Transverse colon (tissue), 4 donors: ENCODE results near the gene FCGR3B. TPM values are rescaled to one million over a fixed set of nuclear protein-coding genes. Genes with fewer than 3 reads are reported as not detected.
"Not testable (repeated sequence)": the region's sequence is repeated elsewhere in the genome, so short reads cannot be mapped to it uniquely, and the experiment has no call there.

ENCODE experiments used
- DNase-seq: peaks from one replicate; pipeline ENCODE4 v3.0.0-alpha.2; 2019
- H3K27ac ChIP-seq, 4 donors: fragments of 200-600 bp; sonication (generic); 2 replicates each; pipeline ENCODE4 v1.5.1; 2016 to 2018; ENCODE audit warnings: inconsistent platforms in 4 of 4
- H3K27me3 ChIP-seq: fragments of 200-600 bp; sonication (generic); 2 replicates; pipeline ENCODE4 v1.5.1; 2017; ENCODE audit warnings: inconsistent platforms
- H3K36me3 ChIP-seq, 4 donors: fragments of 200-600 bp; sonication (generic); 2 replicates each; pipeline ENCODE4 v1.5.1; 2017 to 2019; ENCODE audit warnings: inconsistent platforms in 4 of 4
- H3K4me1 ChIP-seq, 4 donors: fragments of 200-600 bp; sonication (generic); 2 replicates each; pipeline ENCODE4 v1.5.1; 2017 to 2020; ENCODE audit warnings: inconsistent platforms in 4 of 4
- H3K4me3 ChIP-seq, 4 donors: fragments of 200-600 bp; sonication (generic); 1 replicate in 1 of 4; 2 replicates in 3 of 4; pipeline versions ENCODE4 v1.5.1 to v1.6.1; 2017 to 2019; ENCODE audit warnings: inconsistent platforms in 4 of 4
- H3K9me3 ChIP-seq, 2 donors: fragments of 200-600 bp; sonication (generic); 2 replicates each; pipeline ENCODE4 v1.5.1; 2017 to 2019; ENCODE audit warnings: inconsistent platforms in 2 of 2
- WGBS, 2 donors: methylation state at CpG; one replicate each; pipeline ENCODE4 v1.1.5; 2018; ENCODE audit warnings: low coverage in 1 of 2; 5-methylcytosine and 5-hydroxymethylcytosine counted together
- in situ Hi-C, 4 donors: fragments of 200-750 bp; cut with MboI; loops; one replicate each; pipeline versions ENCODE4 v1.15.0 to v1.15.1; 2017; ENCODE audit warnings: low sequenced_read_pairs in 3 of 4, low pct_ligation_motif_present in 1 of 4, low pct_unique_long_range_greater_than_20kb in 1 of 4
- intact Hi-C: fragments of 100-400 bp; cut with DNase I; formaldehyde crosslinking; loops from one replicate; pipeline ENCODE4 v1.15.1; 2023; ENCODE audit warnings: low total_unique reads
- total RNA-seq, 4 donors: library from RNA; depleted of rRNA; stranded (reverse); fragments of >200 nt; gene quantifications; one replicate each; pipeline ENCODE4 v1.1.0, GENCODE V29; 2016

Gene FCGR3B
- total RNA-seq, 4 donors from 2014 or later = 2.0 TPM; not detected in 3

DNA sequence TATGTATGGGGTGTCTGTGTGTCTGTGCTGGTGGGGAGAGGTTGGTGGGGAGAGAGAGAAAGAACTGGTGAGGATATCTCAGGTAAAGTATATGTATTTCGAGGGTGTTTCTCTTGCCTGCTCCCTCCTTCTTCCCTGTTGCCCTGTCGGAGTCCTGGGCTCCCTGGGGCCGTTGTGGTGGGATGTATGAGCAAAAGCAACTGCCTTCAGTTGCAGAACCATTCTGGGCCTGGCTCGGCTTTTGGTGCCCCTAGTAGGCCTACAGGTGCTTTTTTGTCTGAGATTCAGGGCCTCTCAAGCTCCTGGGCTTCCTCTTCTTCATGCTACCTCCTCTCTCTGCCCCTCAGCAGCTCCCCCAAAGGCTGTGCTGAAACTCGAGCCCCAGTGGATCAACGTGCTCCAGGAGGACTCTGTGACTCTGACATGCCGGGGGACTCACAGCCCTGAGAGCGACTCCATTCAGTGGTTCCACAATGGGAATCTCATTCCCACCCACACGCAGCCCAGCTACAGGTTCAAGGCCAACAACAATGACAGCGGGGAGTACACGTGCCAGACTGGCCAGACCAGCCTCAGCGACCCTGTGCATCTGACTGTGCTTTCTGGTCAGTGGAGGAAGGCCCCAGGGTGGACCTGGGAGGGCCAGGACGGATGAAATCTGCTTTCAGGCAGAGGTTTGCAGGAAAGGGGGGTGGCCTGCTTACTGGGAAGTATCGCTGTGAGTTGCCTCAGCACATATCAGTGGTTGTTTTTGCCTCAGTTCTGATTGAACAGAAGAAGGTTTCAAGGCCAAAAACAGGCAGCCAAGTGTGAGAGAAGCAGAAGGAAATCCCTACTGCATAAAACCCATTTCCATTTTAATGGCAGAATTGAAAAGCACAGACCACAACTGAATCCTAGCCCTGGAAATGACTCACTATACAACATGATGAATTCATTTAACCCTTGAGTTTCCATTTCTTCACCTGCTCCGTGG, 40.4 kb upstream of the FCGR3B start:
- intact Hi-C loops, DNase-seq, H3K4me3 ChIP-seq, H3K27me3 ChIP-seq, H3K27ac ChIP-seq, in situ Hi-C loops, H3K4me1 ChIP-seq, H3K36me3 ChIP-seq, H3K9me3 ChIP-seq: not testable (repeated sequence)
- WGBS, 2 donors = 79 to 80% methylated on average over 1 to 10 of the region's 15 CpGs

DNA sequence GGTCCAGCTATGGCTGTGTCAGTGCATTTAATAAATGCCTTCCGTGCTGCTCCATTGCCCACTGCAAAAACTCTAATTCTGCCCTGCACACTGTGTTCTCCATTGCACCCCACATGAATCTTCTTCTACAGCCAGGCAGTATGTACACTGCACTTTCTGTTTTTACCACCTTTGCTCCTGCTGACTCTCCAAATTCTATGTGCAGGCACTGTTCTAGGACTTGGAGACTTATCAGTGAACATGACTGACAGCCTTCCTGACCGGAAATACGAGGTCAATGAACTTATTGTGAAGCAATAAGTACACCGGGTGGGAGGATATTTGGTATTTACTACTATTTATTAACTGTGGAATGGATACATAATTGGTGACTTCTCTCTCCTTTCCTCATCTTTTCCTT, 33.7 kb upstream of the FCGR3B start:
- H3K9me3 ChIP-seq, in situ Hi-C loops, H3K4me1 ChIP-seq, H3K27me3 ChIP-seq, intact Hi-C loops, H3K27ac ChIP-seq, H3K36me3 ChIP-seq, H3K4me3 ChIP-seq, DNase-seq: not testable (repeated sequence)
- WGBS, 2 donors = no CpG with 5 or more reads among the region's 4 CpGs

DNA sequence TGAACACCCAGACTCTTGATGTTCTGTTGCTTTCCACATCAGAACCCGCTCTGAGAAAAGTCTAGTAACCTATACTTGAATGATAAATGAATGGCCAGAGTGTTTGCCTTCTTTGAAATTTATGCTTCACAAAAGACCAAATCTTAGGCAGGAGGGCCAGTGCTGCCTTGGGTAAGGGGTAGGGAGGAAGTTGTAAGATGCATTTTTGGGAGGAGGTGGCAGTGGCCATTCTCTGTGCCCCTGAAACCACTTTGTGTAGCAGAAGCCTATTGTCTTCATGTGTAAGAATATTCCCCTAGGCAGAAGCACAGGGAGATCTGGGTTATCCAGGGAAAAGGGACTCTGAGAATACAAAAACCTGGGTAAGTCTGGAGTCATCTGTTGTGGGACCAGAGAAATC, 32.6 kb upstream of the FCGR3B start:
- WGBS, 2 donors = no CpG with 5 or more reads among the region's 1 CpG
- in situ Hi-C loops, DNase-seq: not testable (repeated sequence)

DNA sequence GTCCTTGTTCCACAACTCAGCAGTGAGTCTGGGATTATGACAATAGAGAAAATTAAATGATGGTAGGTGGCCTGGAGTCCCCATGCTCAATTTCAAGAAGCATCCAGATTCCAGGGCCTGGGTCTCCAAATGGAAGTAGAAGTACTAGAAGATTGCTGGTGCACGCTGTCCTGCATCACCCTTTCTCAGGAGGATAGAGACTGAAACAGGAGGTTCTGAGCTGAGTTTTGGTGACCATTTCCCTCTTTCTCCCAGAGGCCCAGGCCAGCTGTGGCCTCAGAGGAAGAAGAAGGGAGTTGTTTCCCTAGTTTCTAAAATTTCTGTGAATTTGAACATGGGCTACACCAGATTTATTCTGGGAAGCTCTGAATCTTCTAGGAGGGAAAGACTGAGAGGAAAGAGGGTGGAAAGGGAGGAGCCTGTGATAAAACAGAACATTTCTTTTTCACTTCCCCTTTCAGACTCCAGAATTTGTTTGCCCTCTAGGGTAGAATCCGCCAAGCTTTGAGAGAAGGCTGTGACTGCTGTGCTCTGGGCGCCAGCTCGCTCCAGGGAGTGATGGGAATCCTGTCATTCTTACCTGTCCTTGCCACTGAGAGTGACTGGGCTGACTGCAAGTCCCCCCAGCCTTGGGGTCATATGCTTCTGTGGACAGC, 31.8 kb upstream of the FCGR3B start, which contains the start of gene FCGR2B:
Gene FCGR2B, plus strand, starts transcription at position 460 of the 656 bp plus-strand sequence. Its CDS starts 99 bp downstream, at position 559.
- in situ Hi-C loops, H3K27ac ChIP-seq, H3K27me3 ChIP-seq, H3K9me3 ChIP-seq, H3K4me1 ChIP-seq, DNase-seq, H3K4me3 ChIP-seq, intact Hi-C loops, H3K36me3 ChIP-seq: not testable (repeated sequence)
- WGBS, 2 donors = no CpG with 5 or more reads among the region's 4 CpGs

More for the DNA sequence above, 32.6 kb upstream of the FCGR3B start:
- H3K4me1 ChIP-seq, H3K4me3 ChIP-seq, H3K9me3 ChIP-seq, H3K36me3 ChIP-seq, H3K27me3 ChIP-seq, intact Hi-C loops, H3K27ac ChIP-seq: not testable (repeated sequence)

DNA sequence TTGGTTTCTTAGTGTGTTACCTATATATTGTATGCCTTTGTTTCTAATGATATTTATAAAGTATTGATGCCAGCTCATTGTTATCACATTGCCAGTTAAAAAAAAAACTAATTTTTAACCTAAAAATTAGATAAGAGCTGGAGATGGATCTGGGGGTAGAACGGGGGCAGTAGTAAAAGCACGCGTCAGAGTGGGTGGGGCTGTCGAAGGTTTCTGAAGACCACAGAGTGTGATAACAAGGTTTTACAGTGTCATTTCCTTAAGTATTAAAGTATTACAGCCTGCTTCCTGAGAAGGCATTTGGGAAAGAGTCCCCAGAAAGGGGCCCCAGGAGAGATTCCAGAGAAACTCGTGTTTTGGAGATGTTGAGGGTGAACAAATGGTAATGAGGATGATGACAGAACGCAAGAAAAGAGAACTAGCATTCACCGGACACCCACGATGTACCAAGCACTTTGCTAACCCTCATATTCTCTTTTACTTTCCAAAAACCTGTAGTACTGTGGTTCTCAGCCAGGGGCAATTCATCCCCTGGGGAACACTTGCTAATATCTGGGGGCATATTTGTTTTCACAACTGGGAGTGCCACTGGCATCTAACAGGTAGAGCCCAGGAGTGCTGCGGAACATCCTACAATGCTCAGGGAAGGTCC, 30.8 kb upstream of the FCGR3B start:
- H3K9me3 ChIP-seq, intact Hi-C loops, H3K4me3 ChIP-seq, H3K27ac ChIP-seq, DNase-seq, H3K4me1 ChIP-seq, H3K27me3 ChIP-seq, in situ Hi-C loops, H3K36me3 ChIP-seq: not testable (repeated sequence)
- 100% methylated on average over 2 of the region's 9 CpGs; no CpG with 5 or more reads in 1 of the 2 donors for WGBS, 2 donors

DNA sequence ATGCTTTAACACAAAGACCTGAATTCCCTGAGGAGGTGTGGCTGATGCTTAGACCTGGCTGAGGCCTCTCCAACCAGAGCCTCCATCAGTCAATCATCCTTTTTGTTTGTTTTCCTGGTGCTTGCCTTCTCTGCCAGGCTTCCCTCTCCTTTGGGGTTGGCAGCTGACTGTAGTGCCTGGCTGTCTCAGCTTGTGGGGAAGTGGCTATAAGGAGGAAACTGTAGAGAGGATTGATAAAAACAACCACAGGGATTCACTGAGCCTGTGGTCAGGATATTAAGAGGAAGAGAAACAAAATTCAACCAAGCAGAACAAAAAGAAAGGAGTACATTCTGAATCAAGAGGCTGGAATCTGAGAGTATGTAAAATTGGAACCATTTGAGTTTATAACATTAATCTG, 27.5 kb upstream of the FCGR3B start:
- intact Hi-C loops, H3K4me1 ChIP-seq, in situ Hi-C loops, H3K4me3 ChIP-seq, DNase-seq, H3K27ac ChIP-seq, H3K27me3 ChIP-seq, H3K9me3 ChIP-seq, H3K36me3 ChIP-seq: not testable (repeated sequence)

DNA sequence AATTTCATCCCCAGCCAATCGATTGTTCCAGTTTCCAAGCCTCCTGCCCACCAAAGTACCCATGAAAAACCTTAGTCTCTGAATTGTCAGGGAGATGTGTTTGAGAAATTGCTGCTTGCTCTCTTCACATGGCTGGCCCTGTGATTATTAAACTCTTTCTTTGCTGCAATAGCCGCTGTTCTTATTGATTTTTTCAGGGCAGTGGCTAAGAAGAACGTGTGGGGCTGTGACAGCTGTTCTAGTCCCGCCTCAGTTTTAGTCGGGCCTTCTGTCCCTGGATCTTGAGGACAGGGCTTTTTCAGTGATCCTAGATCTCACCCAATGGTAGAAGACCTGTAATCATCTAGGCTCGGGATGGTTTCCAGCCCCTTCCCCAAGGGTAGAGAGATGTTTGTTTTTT, 23.0 kb upstream of the FCGR3B start:
- H3K9me3 ChIP-seq, in situ Hi-C loops, H3K27ac ChIP-seq, intact Hi-C loops, H3K36me3 ChIP-seq, H3K27me3 ChIP-seq, H3K4me1 ChIP-seq, DNase-seq, H3K4me3 ChIP-seq: not testable (repeated sequence)
- WGBS, 2 donors = 41% methylated on average over 5 of the region's 6 CpGs; no CpG with 5 or more reads in 1 of the 2 donors

DNA sequence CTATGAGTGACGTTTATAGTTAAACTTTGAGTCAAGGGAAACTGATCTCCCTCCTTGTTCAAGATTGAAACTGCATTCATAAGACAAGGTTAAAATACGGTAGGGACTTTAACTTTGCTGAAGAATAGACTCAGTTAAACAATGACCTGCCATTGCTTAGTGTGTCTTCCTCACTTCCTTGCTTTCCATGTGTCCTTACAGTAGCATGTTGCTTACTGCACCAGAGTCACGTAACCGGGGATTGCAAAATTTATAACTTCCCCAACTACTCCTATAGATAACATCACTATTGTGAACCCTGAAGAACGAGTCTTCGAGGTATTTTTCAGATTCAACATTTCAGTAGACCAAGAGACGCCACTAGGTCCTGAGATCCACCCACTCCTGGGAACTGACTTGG, 22.6 kb upstream of the FCGR3B start:
- H3K27ac ChIP-seq, H3K4me3 ChIP-seq, H3K36me3 ChIP-seq, in situ Hi-C loops, H3K27me3 ChIP-seq, H3K4me1 ChIP-seq, DNase-seq, intact Hi-C loops, H3K9me3 ChIP-seq: not testable (repeated sequence)
- 62% methylated on average over 2 of the region's 7 CpGs; no CpG with 5 or more reads in 1 of the 2 donors for WGBS, 2 donors
